Measurements from ENCODE around the gene CDC37.

DNA sequence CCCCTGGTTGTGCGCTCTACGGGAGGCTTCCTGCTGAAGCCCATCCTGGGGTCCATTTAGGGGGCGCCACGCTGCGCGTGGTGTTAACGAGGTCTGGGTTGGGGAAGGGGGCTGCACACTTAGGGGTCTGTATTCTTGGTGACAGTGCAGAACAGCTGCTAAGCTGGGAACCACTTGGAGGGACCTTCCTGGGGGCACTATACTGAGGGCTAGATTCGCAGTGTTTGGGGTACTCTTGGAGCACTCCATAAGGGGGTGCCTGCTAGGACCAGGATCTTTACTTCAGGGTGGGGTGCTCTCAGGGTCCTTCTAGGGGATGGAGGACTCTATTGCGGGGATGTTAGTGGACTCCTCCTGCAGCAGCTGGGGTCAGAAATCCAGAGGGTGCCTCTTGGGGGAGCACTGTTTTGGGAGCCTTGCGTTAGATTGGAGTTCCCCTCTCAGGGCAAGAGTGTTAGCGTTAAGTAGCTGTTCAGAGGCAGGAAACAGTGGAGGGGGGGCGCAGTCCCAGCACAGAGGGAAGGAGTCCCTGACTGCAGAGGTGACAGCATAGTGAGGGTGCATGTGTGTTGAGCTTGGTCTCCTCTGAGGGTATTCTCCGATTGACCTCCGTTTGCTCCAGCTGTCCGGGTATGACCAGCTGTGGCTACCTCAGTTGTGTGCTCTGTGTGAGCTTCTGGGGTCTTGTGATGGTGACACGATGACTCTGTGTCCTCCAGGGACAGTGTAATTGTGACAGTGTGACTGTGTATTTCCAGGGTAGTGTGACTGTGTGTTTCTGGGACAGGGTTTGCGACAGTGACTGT, 18.1 kb upstream of the CDC37 start:
- TF ChIP-seq, protein P1, sequence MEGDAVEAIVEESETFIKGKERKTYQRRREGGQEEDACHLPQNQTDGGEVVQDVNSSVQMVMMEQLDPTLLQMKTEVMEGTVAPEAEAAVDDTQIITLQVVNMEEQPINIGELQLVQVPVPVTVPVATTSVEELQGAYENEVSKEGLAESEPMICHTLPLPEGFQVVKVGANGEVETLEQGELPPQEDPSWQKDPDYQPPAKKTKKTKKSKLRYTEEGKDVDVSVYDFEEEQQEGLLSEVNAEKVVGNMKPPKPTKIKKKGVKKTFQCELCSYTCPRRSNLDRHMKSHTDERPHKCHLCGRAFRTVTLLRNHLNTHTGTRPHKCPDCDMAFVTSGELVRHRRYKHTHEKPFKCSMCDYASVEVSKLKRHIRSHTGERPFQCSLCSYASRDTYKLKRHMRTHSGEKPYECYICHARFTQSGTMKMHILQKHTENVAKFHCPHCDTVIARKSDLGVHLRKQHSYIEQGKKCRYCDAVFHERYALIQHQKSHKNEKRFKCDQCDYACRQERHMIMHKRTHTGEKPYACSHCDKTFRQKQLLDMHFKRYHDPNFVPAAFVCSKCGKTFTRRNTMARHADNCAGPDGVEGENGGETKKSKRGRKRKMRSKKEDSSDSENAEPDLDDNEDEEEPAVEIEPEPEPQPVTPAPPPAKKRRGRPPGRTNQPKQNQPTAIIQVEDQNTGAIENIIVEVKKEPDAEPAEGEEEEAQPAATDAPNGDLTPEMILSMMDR (IDR thresholded peaks at IDR 0.05), result no peak
- TF ChIP-seq POLR2A (IDR thresholded peaks at IDR 0.05), result no peak

Data from adrenal gland (tissue), 5 donors.